Measurements from ENCODE around the gene MEIOC.

DNA sequence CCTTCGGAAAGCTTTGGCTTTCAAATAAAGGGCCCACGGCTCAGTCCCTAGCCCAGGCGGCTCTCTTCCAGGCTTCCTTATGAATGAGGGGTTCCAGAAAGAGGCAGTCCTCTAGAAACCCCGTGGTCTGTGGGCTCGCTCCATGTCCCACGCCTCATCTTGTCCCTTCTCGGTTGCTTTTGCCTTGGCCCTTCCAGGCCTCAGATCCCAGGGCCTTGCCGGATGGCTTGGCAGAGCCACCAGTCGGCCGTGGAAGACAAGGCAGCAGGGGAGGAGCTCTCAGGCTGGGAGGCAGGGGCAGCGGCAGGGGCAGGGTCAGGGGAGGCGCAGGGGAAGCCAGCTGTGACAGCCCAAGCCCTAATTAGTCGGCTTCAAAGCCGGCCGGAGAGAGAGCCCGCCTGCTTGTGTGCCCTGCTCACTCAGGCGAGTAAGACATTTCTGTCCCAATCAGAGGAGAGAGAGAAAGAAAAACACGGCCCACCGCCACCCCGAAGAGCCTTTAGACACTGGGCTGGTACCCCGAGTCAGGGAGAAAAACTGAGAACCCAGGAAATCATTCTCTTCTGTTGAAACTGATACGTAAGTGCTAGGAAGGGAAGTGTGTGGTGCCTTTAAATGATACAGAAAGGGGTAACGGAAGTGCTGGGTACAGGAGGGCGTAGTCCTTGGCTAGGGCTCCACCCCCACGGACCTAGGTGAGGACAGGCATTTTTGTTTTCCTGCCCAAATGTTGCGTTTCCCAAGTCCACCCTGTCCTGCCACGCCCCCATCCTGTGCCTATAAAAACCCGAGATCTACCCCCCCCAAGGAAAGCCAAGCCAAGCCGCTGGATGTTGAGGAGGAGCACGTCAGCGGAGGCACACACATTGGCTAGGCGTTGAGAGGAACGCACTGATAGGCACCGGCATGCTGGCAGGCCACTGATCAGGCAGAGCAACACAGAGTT is 27.8 kb upstream of the MEIOC start:
- TF ChIP-seq CTCF (IDR thresholded peaks at IDR 0.05; ENCODE audit: low read depth, low read length) (no peak), POLR2A (IDR thresholded peaks at IDR 0.05; ENCODE audit: extremely low read depth, insufficient read length) (no peak)

Data from NB4 (cell line).